ENCODE data around the gene ME1. TPM values are rescaled to one million over a fixed set of nuclear protein-coding genes. Genes with fewer than 3 reads are reported as not detected.

ME1 gene
- total RNA-seq, 1 experiment from 2014 or later: 17.8 TPM

- no peaks in the 10 kb centered on the region for H3K4me1 Mint-ChIP-seq (ENCODE audit: insufficient read depth, unreplicated experiment)
- intact Hi-C loops (cut with micrococcal nuclease): no loop called here
- H3K27ac Mint-ChIP-seq (ENCODE audit: low read depth, unreplicated experiment): no peak overlapping the region
- ChIA-PET POLR2A (no interaction called here), CTCF (interaction anchor here (0.6 to 2.1 kb wide), 3 partner anchors 14 to 37 kb away, joined by 3 to 8 read pairs (median 4); partner anchors contain the start of gene PRSS35)
- no peaks in the 10 kb centered on the region for H3K27me3 Mint-ChIP-seq (ENCODE audit: insufficient read depth, unreplicated experiment)
- no TSS peak for BruUV-seq (replicated peaks)
- H3K9me3 Mint-ChIP-seq (ENCODE audit: unreplicated experiment): no peaks in the 10 kb centered on the region
- H3K4me3 Mint-ChIP-seq (ENCODE audit: unreplicated experiment): no peak overlapping the region
- no peak for DNase-seq (ENCODE audit: unreplicated experiment)
- TF ChIP-seq CTCF (IDR thresholded peaks at IDR 0.05; ENCODE audit: unreplicated experiment): no peak
- no peaks in the 10 kb centered on the region for H3K36me3 Mint-ChIP-seq (ENCODE audit: insufficient read depth, unreplicated experiment)
Observed at GRCh38 chr6:83476971-83477370, 46.1 kb upstream of the ME1 start.

- no peaks in the 10 kb centered on the region for H3K27me3 Mint-ChIP-seq (ENCODE audit: insufficient read depth, unreplicated experiment)
- H3K4me1 Mint-ChIP-seq (ENCODE audit: insufficient read depth, unreplicated experiment): no peaks in the 10 kb centered on the region
- ChIA-PET CTCF (no interaction called here), POLR2A (interaction anchor here (1.3 kb wide), 1 partner anchor 9 kb away, joined by 3 read pairs; no protein-coding TSS in a partner anchor)
- no peak for TF ChIP-seq CTCF (IDR thresholded peaks at IDR 0.05; ENCODE audit: unreplicated experiment)
- H3K36me3 Mint-ChIP-seq (ENCODE audit: insufficient read depth, unreplicated experiment): no peaks in the 10 kb centered on the region
- no peak overlapping the region for H3K4me3 Mint-ChIP-seq (ENCODE audit: unreplicated experiment)
- no TSS peak for BruUV-seq (replicated peaks)
- no peak overlapping the region for H3K27ac Mint-ChIP-seq (ENCODE audit: low read depth, unreplicated experiment)
- H3K9me3 Mint-ChIP-seq (ENCODE audit: unreplicated experiment): no peaks in the 10 kb centered on the region
- peak; percentile 6 for DNase-seq (ENCODE audit: unreplicated experiment)
- intact Hi-C loops (cut with micrococcal nuclease): no loop called here
Observed at GRCh38 chr6:83474309-83474708, 43.5 kb upstream of the ME1 start.

- BruUV-seq (replicated peaks): no TSS peak
- Mint-ChIP-seq H3K4me1 (ENCODE audit: insufficient read depth, unreplicated experiment) (no peaks in the 10 kb centered on the region), H3K27me3 (ENCODE audit: insufficient read depth, unreplicated experiment) (no peaks in the 10 kb centered on the region), H3K9me3 (ENCODE audit: unreplicated experiment) (no peaks in the 10 kb centered on the region), H3K4me3 (ENCODE audit: unreplicated experiment) (no peak overlapping the region), H3K27ac (ENCODE audit: low read depth, unreplicated experiment) (no peak overlapping the region), H3K36me3 (ENCODE audit: insufficient read depth, unreplicated experiment) (no peaks in the 10 kb centered on the region)
- ChIA-PET POLR2A (interaction anchor here (1.3 kb wide), 1 partner anchor 7 kb away, joined by 3 read pairs; no protein-coding TSS in a partner anchor), CTCF (interaction anchor here (0.6 to 0.8 kb wide), 2 partner anchors 55 to 164 kb away, joined by 3 read pairs; no protein-coding TSS in a partner anchor)
- intact Hi-C loops (cut with micrococcal nuclease): no loop called here
- no peak for DNase-seq (ENCODE audit: unreplicated experiment)
- TF ChIP-seq CTCF (IDR thresholded peaks at IDR 0.05; ENCODE audit: unreplicated experiment): no peak
Observed at GRCh38 chr6:83472767-83473166, 41.9 kb upstream of the ME1 start.

GRCh38 chr6:83470587-83470986 is 39.7 kb upstream of the ME1 start:
- TF ChIP-seq CTCF (IDR thresholded peaks at IDR 0.05; ENCODE audit: unreplicated experiment): no peak
- no peak overlapping the region for H3K27ac Mint-ChIP-seq (ENCODE audit: low read depth, unreplicated experiment)
- H3K4me3 Mint-ChIP-seq (ENCODE audit: unreplicated experiment): no peak overlapping the region
- H3K9me3 Mint-ChIP-seq (ENCODE audit: unreplicated experiment): no peaks in the 10 kb centered on the region
- ChIA-PET CTCF (interaction anchor here (0.7 to 1.9 kb wide), 2 partner anchors 43 to 52 kb away, joined by 3 to 4 read pairs; no protein-coding TSS in a partner anchor), POLR2A (no interaction called here)
- H3K36me3 Mint-ChIP-seq (ENCODE audit: insufficient read depth, unreplicated experiment): no peaks in the 10 kb centered on the region
- DNase-seq (ENCODE audit: unreplicated experiment): no peak
- BruUV-seq (replicated peaks): no TSS peak
- intact Hi-C loops (cut with micrococcal nuclease): no loop called here
- no peaks in the 10 kb centered on the region for H3K27me3 Mint-ChIP-seq (ENCODE audit: insufficient read depth, unreplicated experiment)
- H3K4me1 Mint-ChIP-seq (ENCODE audit: insufficient read depth, unreplicated experiment): no peaks in the 10 kb centered on the region
